Measurements from ENCODE around the gene SRP9.

GRCh38 chr1:225762002-225762441 is 15.6 kb upstream of the SRP9 start:
- TF ChIP-seq CTCF (IDR thresholded peaks at IDR 0.05; ENCODE audit: insufficient read depth, low read length, poor library complexity, severe bottlenecking) = no peak
- no peak for TF ChIP-seq EZH2phosphoT487 (conservative IDR thresholded peaks at IDR 0.05; ENCODE audit: low read length)
